Natural killer cell (primary cell): ENCODE data around the gene TLK1. TPM values are rescaled to one million over a fixed set of nuclear protein-coding genes. Genes with fewer than 3 reads are reported as not detected.

ENCODE experiments used
- ATAC-seq, 3 donors: fragments of 150-1000 bp in 2 of 3; fragments of 200-7000 bp in 1 of 3; cut with Tn5 transposase; 1 replicate in 1 of 3; 2 replicates in 2 of 3; pipeline ENCODE4 v1.10.0; 2021; ENCODE audit warnings: mild to moderate bottlenecking in 2 of 3, moderate library complexity in 2 of 3
- DNase-seq, 2 donors: peaks; one replicate each; pipeline versions ENCODE4 v3.0.0 to v3.0.0-alpha.2; 2013 to 2021; ENCODE audit warnings: mixed read lengths in 1 of 2
- H3K27ac ChIP-seq: one replicate; pipeline ENCODE4 v1.5.1; 2013; ENCODE audit warnings: mild to moderate bottlenecking, low read length
- H3K27me3 ChIP-seq: one replicate; pipeline ENCODE4 v1.6.1; 2013; ENCODE audit warnings: low read length; ENCODE audit not compliant: control insufficient read depth, insufficient read depth
- H3K36me3 ChIP-seq: one replicate; pipeline ENCODE4 v1.6.1; 2013; ENCODE audit warnings: low read length; ENCODE audit not compliant: control insufficient read depth, insufficient read depth
- H3K4me1 ChIP-seq: one replicate; pipeline ENCODE4 v1.6.1; 2013; ENCODE audit warnings: low read length; ENCODE audit not compliant: control insufficient read depth, insufficient read depth
- H3K4me3 ChIP-seq: one replicate; pipeline ENCODE4 v1.5.1; 2013; ENCODE audit warnings: low read length
- H3K9me3 ChIP-seq: one replicate; pipeline ENCODE4 v1.6.1; 2013; ENCODE audit warnings: low read length; ENCODE audit not compliant: control insufficient read depth, insufficient read depth
- H3K27ac Mint-ChIP-seq, 2 donors: one replicate each; pipeline ENCODE4 v1.8.0; 2022; ENCODE audit warnings: mild to moderate bottlenecking in 2 of 2, mixed read lengths in 2 of 2, moderate library complexity in 1 of 2
- H3K27me3 Mint-ChIP-seq, 2 donors: one replicate each; pipeline ENCODE4 v1.8.0; 2022; ENCODE audit warnings: low read depth in 2 of 2, mixed read lengths in 2 of 2
- H3K36me3 Mint-ChIP-seq: one replicate; pipeline ENCODE4 v1.8.0; 2022; ENCODE audit warnings: mixed read lengths
- H3K4me1 Mint-ChIP-seq, 2 donors: one replicate each; pipeline ENCODE4 v1.8.0; 2022; ENCODE audit warnings: mixed read lengths in 2 of 2
- H3K4me3 Mint-ChIP-seq: one replicate; pipeline ENCODE4 v1.8.0; 2022; ENCODE audit warnings: mild to moderate bottlenecking, moderate library complexity, mixed read lengths
- H3K9me3 Mint-ChIP-seq, 2 donors: one replicate each; pipeline ENCODE4 v1.8.0; 2022; ENCODE audit warnings: mixed read lengths in 2 of 2
- CTCF ChIP-seq: fragments of 200-600 bp; IDR thresholded peaks from one replicate; pipeline ENCODE4 v1.8.0; 2022; ENCODE audit warnings: antibody characterized with exemption
- WGBS: methylation state at CpG from one replicate; pipeline ENCODE4 v1.1.7; 2013; ENCODE audit warnings: missing lambda C conversion rate; ENCODE audit not compliant: insufficient coverage; 5-methylcytosine and 5-hydroxymethylcytosine counted together
- intact Hi-C: fragments of 100-400 bp; cut with micrococcal nuclease; formaldehyde crosslinking; loops from one replicate; pipeline ENCODE4 v1.14.2; 2022
- total RNA-seq, 4 donors: library from RNA; stranded (reverse); fragments of 120-200 nt in 1 of 4; gene quantifications; one replicate each; pipeline versions ENCODE4 v1.2.3 to v1.2.4, GENCODE V29; 2013 to 2022

TLK1 gene
- total RNA-seq, 3 donors from 2014 or later (not counting 1 experiment from before 2014, with no cell fraction given) = 90.9 to 101 (median 91.2) TPM

- H3K27ac Mint-ChIP-seq = no peak overlapping the region
- DNase-seq = no peak
- H3K36me3 ChIP-seq = peaks cover 26% of the 10 kb centered on the region
- H3K4me1 ChIP-seq = no peaks in the 10 kb centered on the region
- H3K27me3 ChIP-seq = no peaks in the 10 kb centered on the region
- H3K9me3 Mint-ChIP-seq = no peaks in the 10 kb centered on the region
- ATAC-seq = no peak
- H3K9me3 ChIP-seq = no peaks in the 10 kb centered on the region
- H3K27ac ChIP-seq = no peak overlapping the region
- H3K4me3 Mint-ChIP-seq = no peak overlapping the region
- no peak overlapping the region for H3K4me3 ChIP-seq
- 69% methylated on average over 1 of the region's 1 CpG for WGBS
- peaks cover 8% of the 10 kb centered on the region for H3K36me3 Mint-ChIP-seq
- intact Hi-C loops = no loop called here
- TF ChIP-seq CTCF = no peak
- no peaks in the 10 kb centered on the region for H3K4me1 Mint-ChIP-seq
- H3K27me3 Mint-ChIP-seq = no peaks in the 10 kb centered on the region
Measured at GRCh38 chr2:171018522-171018921, 142.2 kb downstream of the TLK1 start.

GRCh38 chr2:171016125-171016524, 144.6 kb downstream of the TLK1 start:
- intact Hi-C loops = no loop called here
- Mint-ChIP-seq H3K4me3 (no peak overlapping the region), H3K27me3 (no peaks in the 10 kb centered on the region), H3K9me3 (no peaks in the 10 kb centered on the region), H3K27ac (no peak overlapping the region), H3K4me1 (no peaks in the 10 kb centered on the region), H3K36me3 (no peaks in the 10 kb centered on the region)
- ATAC-seq (no peak), DNase-seq (no peak)
- no peak for TF ChIP-seq CTCF
- no peak overlapping the region for H3K4me3 ChIP-seq
- H3K4me1 ChIP-seq = no peaks in the 10 kb centered on the region
- 98% methylated on average over 8 of the region's 9 CpGs for WGBS
- H3K9me3 ChIP-seq = no peaks in the 10 kb centered on the region
- peaks cover 19% of the 10 kb centered on the region for H3K36me3 ChIP-seq
- H3K27ac ChIP-seq = no peak overlapping the region
- no peaks in the 10 kb centered on the region for H3K27me3 ChIP-seq

GRCh38 chr2:171013851-171014250, 146.8 kb downstream of the TLK1 start:
- H3K4me1 ChIP-seq = no peaks in the 10 kb centered on the region
- H3K27me3 Mint-ChIP-seq = no peaks in the 10 kb centered on the region
- H3K4me1 Mint-ChIP-seq = peaks cover 0 to 6% of the 10 kb centered on the region in 2 donors
- TF ChIP-seq CTCF = no peak
- H3K27ac Mint-ChIP-seq = no peak overlapping the region
- H3K27ac ChIP-seq = no peak overlapping the region
- no CpG with 5 or more reads among the region's 1 CpG for WGBS
- no peaks in the 10 kb centered on the region for H3K9me3 ChIP-seq
- no peak for DNase-seq
- intact Hi-C loops = no loop called here
- H3K4me3 ChIP-seq = no peak overlapping the region
- ATAC-seq = no peak
- H3K4me3 Mint-ChIP-seq = no peak overlapping the region
- no peaks in the 10 kb centered on the region for H3K9me3 Mint-ChIP-seq
- no peaks in the 10 kb centered on the region for H3K27me3 ChIP-seq
- H3K36me3 Mint-ChIP-seq = no peaks in the 10 kb centered on the region
- peaks cover 34% of the 10 kb centered on the region for H3K36me3 ChIP-seq

- intact Hi-C loops = no loop called here
- ATAC-seq (no peak), DNase-seq (no peak)
- 98% methylated on average over 4 of the region's 4 CpGs for WGBS
- TF ChIP-seq CTCF = no peak
- Histone ChIP-seq H3K9me3 (no peaks in the 10 kb centered on the region), H3K27me3 (no peaks in the 10 kb centered on the region), H3K4me1 (no peaks in the 10 kb centered on the region), H3K4me3 (no peak overlapping the region), H3K36me3 (peaks cover 54% of the 10 kb centered on the region), H3K27ac (no peak overlapping the region)
- H3K4me1 Mint-ChIP-seq = peaks cover 0 to 6% of the 10 kb centered on the region in 2 donors
- H3K9me3 Mint-ChIP-seq = no peaks in the 10 kb centered on the region
- H3K4me3 Mint-ChIP-seq = no peak overlapping the region
- H3K27me3 Mint-ChIP-seq = no peaks in the 10 kb centered on the region
- no peaks in the 10 kb centered on the region for H3K36me3 Mint-ChIP-seq
- H3K27ac Mint-ChIP-seq = no peak overlapping the region
Measured at GRCh38 chr2:171009386-171009785, 151.3 kb downstream of the TLK1 start.
